ENCODE results near the gene NMT2. TPM values are rescaled to one million over a fixed set of nuclear protein-coding genes. Genes with fewer than 3 reads are reported as not detected.
"Not testable (repeated sequence)": the region's sequence is repeated elsewhere in the genome, so short reads cannot be mapped to it uniquely, and the experiment has no call there.

The NMT2 gene
- total RNA-seq, 1 donor: 107 TPM

- peak; percentile 80 for DNase-seq (ENCODE audit: low read depth)
- no peak overlapping the region for H3K4me3 ChIP-seq (ENCODE audit: low read depth, low read length)
- peak; percentile 90 for TF ChIP-seq CTCF (IDR thresholded peaks at IDR 0.05; ENCODE audit: insufficient read depth, low read length)
These were observed 41.5 kb upstream of the NMT2 start for GRCh38 chr10:15209827-15210509.

- no peak for TF ChIP-seq CTCF (IDR thresholded peaks at IDR 0.05; ENCODE audit: insufficient read depth, low read length)
- no peak overlapping the region for H3K4me3 ChIP-seq (ENCODE audit: low read depth, low read length)
- no peak for DNase-seq (ENCODE audit: low read depth)
These were observed 39.7 kb upstream of the NMT2 start for GRCh38 chr10:15208221-15208620.

GRCh38 chr10:15207410-15207809 is 38.9 kb upstream of the NMT2 start:
- DNase-seq (ENCODE audit: low read depth); H3K4me3 ChIP-seq (ENCODE audit: low read depth, low read length): not testable (repeated sequence)

GRCh38 chr10:15202639-15203038 is 34.1 kb upstream of the NMT2 start:
- DNase-seq (ENCODE audit: low read depth): peak; percentile 55
- no peak overlapping the region for H3K4me3 ChIP-seq (ENCODE audit: low read depth, low read length)
- TF ChIP-seq CTCF (IDR thresholded peaks at IDR 0.05; ENCODE audit: insufficient read depth, low read length): no peak

- DNase-seq (ENCODE audit: low read depth); H3K4me3 ChIP-seq (ENCODE audit: low read depth, low read length): not testable (repeated sequence)
These were observed 33.8 kb upstream of the NMT2 start for GRCh38 chr10:15202301-15202621.

- no peak overlapping the region for H3K4me3 ChIP-seq (ENCODE audit: low read depth, low read length)
- DNase-seq (ENCODE audit: low read depth): peak; percentile 52
- no peak for TF ChIP-seq CTCF (IDR thresholded peaks at IDR 0.05; ENCODE audit: insufficient read depth, low read length)
These were observed 33.3 kb upstream of the NMT2 start for GRCh38 chr10:15201589-15202300.

GRCh38 chr10:15200626-15201025 is 32.1 kb upstream of the NMT2 start:
- no peak overlapping the region for H3K4me3 ChIP-seq (ENCODE audit: low read depth, low read length)
- no peak for TF ChIP-seq CTCF (IDR thresholded peaks at IDR 0.05; ENCODE audit: insufficient read depth, low read length)

GRCh38 chr10:15197911-15198310 is 29.4 kb upstream of the NMT2 start:
- TF ChIP-seq CTCF (IDR thresholded peaks at IDR 0.05; ENCODE audit: insufficient read depth, low read length): no peak
- H3K4me3 ChIP-seq (ENCODE audit: low read depth, low read length): no peak overlapping the region
- DNase-seq (ENCODE audit: low read depth): no peak

More at GRCh38 chr10:15200626-15201025, 32.1 kb upstream of the NMT2 start:
- DNase-seq (ENCODE audit: low read depth): peak; percentile 91
